HT-29 (cell line): ENCODE data around the gene TOMM40. TPM values are rescaled to one million over a fixed set of nuclear protein-coding genes. Genes with fewer than 3 reads are reported as not detected.
"Not testable (repeated sequence)": the region's sequence is repeated elsewhere in the genome, so short reads cannot be mapped to it uniquely, and the experiment has no call there.

Experiments
- DNase-seq: peaks from one replicate; pipeline ENCODE4 v3.0.0-alpha.2; 2015; ENCODE audit warnings: low spot score
- total RNA-seq: library from RNA; depleted of rRNA; stranded (reverse); fragments of >200 nt; shearing (Covaris generic); gene quantifications from 2 replicates; pipeline ENCODE4 v1.2.3, GENCODE V29; 2014; rRNA removed

Gene TOMM40
- 467 and 469 TPM in 2 replicates for total RNA-seq

- peak; percentile 100 for DNase-seq
Observed at GRCh38 chr19:44891016-44891882, at the start of gene TOMM40. Gene TOMM40, plus strand, starts transcription at chr19:44891254. Its CDS starts 162 bp downstream, at chr19:44891416.

- no peak for DNase-seq
Observed at GRCh38 chr19:44845286-44845611, 45.8 kb upstream of the TOMM40 start.

GRCh38 chr19:44845612-44846454, 45.2 kb upstream of the TOMM40 start, which contains the start of gene NECTIN2:
Gene NECTIN2, plus strand, starts transcription at chr19:44846297. Its CDS starts 229 bp downstream, at chr19:44846526.
- peak; percentile 100 for DNase-seq

- DNase-seq = peak; percentile 71
Observed at GRCh38 chr19:44846455-44847143, 44.5 kb upstream of the TOMM40 start.

GRCh38 chr19:44847144-44848035, 43.7 kb upstream of the TOMM40 start:
- peak; percentile 96 for DNase-seq

- no peak for DNase-seq
Observed at GRCh38 chr19:44848036-44848811, 42.8 kb upstream of the TOMM40 start.

- DNase-seq = no peak
Observed at GRCh38 chr19:44848812-44849447, 42.1 kb upstream of the TOMM40 start.

GRCh38 chr19:44850641-44851109, 40.4 kb upstream of the TOMM40 start:
- DNase-seq = no peak

- no peak for DNase-seq
Observed at GRCh38 chr19:44851427-44851826, 39.6 kb upstream of the TOMM40 start.

- no peak for DNase-seq
Observed at GRCh38 chr19:44855606-44856005, 35.4 kb upstream of the TOMM40 start.

GRCh38 chr19:44856421-44857083, 34.5 kb upstream of the TOMM40 start:
- no peak for DNase-seq

- DNase-seq = no peak
Observed at GRCh38 chr19:44857837-44858236, 33.2 kb upstream of the TOMM40 start.

- not testable (repeated sequence) for DNase-seq
Observed at GRCh38 chr19:44861576-44861975, 29.5 kb upstream of the TOMM40 start.

- no peak for DNase-seq
Observed at GRCh38 chr19:44863990-44864389, 27.1 kb upstream of the TOMM40 start.

- DNase-seq = no peak
Observed at GRCh38 chr19:44865196-44865767, 25.8 kb upstream of the TOMM40 start.

GRCh38 chr19:44866664-44867063, 24.4 kb upstream of the TOMM40 start:
- no peak for DNase-seq

GRCh38 chr19:44867578-44867977, 23.5 kb upstream of the TOMM40 start:
- no peak for DNase-seq

GRCh38 chr19:44869733-44870470, 21.2 kb upstream of the TOMM40 start:
- DNase-seq = no peak
